Stimulated activated CD4-positive, alpha-beta T cell treated with anti-CD3 and anti-CD28 coated beads, Interleukin-4, amount 100 ng/mL, for 24 hours (primary cell): ENCODE measurements around the gene IGFBP4.

Source experiments
- DNase-seq: peaks from one replicate; pipeline ENCODE4 v3.0.0-alpha.2; 2020

IGFBP4 gene

GRCh38 chr17:40457369-40457768, 14.1 kb downstream of the IGFBP4 start:
- DNase-seq, result no peak

DNA sequence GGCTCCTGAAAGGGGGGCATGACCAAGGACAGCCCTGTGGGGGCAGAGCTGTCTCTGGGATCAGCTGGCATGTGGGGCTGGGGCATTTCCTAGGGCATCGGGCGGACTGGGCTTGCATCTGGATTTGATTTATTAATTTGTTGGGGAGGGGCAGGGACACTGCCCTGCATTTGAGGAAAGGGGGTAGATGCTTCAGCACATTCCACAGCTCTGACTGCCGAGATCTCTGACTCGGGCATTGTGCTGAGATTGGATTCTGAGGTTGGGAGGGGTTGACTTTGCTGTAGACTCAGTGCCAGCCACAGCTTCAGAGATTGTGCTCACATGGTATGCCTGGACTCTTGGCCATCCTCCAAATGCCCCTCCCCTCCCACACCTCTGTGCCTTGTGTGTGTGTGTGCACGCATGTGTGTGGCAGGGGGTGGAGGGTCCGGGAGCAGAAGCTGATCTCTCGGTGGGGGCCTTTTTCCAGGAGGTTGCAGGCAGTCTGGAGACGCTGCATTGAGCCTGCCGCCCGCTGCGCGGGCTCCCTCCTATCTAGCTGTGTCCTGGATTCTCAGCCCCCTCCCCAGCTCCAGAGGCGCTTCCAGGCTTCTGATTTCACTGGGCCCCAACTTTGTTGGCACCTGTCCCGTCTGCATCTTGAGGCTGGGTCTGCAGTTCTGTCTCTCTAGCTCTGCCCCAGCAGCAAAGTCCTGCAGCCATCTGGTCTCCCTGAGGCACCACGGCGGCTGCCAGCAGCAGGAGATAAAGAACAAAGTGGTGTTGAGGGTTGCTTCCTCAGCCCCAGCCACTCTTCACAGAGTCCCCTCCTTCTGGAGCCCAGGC, 14.9 kb downstream of the IGFBP4 start:
- DNase-seq, result no peak

- no peak for DNase-seq
Measured at GRCh38 chr17:40458851-40459482, 15.7 kb downstream of the IGFBP4 start.

- DNase-seq, result no peak
Measured at GRCh38 chr17:40459636-40460603, 16.7 kb downstream of the IGFBP4 start.

GRCh38 chr17:40460604-40460967, 17.3 kb downstream of the IGFBP4 start:
- DNase-seq, result no peak

GRCh38 chr17:40460968-40461731, 17.9 kb downstream of the IGFBP4 start:
- DNase-seq, result no peak

GRCh38 chr17:40461732-40462342, 18.6 kb downstream of the IGFBP4 start:
- no peak for DNase-seq

DNA sequence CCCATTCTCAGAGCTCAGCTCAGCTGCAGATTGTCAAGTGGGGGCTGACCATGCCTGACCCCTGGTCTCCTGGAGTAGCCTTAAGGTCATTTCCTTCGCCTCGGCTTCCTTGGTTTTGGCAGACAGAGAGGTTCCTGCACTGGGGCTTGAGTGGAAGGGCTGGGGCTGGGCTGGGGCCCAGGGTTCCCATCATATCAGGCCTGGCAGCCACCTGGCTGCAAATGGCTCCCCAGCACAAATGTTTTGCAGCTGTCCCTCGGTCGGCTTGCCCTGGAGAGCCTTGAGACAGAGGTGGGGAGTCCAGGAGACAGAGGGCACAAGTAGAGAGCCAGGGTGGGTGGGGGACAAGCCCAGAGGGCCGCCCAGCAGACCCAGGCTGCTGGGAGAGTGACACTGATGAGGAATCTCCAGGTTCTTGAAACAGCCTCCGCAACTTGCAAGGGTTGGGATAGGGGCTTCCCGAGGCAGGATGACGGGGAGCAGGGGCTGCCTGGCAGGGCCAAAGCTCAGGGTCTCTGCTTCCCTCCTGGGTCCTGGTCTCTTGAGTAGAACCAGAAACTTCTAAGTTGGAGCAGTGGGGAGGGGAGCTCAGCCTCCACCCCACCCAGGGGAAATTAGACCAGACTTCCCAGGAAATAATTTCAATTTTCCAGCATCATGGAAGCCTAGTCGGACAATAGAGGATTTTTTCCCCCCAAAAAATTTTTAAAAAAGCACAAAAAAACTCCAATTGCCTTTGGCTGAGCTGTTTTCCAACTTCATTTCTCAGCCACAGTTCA, 19.3 kb downstream of the IGFBP4 start:
- DNase-seq, result no peak

DNA sequence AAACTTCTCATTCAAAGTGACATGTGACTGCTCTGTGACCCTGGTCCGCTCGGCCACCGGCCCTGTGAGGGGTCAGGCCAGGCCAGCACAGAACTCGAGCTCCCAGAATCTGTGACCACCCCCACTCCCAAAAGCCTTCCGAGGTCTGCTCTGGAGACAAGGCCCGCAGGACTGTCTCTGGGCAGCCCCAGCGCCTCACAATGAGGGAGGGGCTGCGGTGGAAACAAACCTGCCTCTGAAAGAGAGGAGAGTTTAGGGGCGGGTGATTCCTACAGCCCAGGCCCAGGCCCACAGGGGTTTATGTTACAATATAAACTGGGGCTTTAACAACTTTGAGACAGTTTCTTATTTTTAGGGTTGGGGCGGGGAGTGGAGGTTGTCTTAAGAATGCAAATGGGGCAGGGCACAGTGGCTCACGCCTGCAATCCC, 19.9 kb downstream of the IGFBP4 start:
- DNase-seq, result no peak

GRCh38 chr17:40464392-40464855, 21.2 kb downstream of the IGFBP4 start:
- no peak for DNase-seq

DNA sequence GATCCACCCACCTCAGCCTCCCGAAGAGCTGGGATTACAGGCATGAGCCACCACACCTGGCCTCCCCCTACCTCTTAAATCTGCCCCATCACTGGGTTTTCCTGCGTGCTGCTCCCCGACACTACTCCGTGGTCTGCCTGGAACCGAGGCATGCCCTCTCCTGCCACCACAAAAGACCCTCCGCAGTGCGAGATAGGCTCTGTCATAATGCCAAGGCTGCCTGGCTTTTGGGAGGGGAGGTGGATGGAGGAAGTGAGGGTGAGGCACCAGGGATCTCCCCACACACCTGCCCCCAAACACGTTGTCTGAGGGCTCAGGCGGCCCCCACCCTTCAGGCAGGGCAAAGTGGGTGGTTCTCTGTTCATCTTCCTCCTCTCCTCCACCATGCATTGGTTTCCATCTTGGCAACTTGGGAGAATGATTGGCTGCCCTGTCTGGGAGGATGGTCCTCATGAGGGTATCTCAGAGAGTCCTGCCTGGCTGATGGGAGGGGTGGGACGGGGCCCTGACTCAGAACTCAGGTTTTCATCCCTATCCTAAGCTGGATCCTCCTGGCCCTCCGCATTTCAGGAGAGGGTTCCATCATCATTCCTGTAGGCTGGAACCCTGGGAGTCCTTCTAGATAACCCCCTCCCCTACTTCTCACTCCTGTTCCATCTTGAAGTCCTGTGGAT, 23.2 kb downstream of the IGFBP4 start:
- DNase-seq, result no peak

DNA sequence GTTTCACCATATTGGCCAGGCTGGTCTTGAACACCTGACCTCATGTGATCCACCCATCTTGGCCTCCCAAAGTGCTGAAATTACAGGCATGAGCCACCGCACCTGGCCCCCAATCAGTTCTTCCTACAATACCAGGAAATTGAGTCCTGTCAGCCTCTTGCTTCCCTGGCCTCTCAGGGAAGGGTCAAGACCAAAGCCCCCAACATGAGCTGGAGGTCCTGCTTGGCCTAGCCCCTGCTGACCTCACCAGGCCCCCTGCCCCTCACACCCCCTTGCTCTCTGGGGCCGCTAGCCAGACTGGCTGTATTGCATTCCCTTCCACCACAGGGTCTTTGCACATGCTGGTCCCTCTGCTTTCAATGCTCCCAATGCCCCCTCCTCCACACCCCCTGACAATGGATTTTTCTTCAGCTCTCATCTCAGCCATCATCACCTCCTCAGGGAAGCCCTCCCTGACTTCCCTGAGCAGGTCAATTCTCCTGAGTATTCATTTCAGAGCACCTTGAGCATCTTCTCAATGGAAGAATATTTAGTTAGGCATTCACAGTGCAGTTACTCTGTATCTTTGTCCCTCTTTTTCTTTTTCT, 24.1 kb downstream of the IGFBP4 start:
- no peak for DNase-seq

DNA sequence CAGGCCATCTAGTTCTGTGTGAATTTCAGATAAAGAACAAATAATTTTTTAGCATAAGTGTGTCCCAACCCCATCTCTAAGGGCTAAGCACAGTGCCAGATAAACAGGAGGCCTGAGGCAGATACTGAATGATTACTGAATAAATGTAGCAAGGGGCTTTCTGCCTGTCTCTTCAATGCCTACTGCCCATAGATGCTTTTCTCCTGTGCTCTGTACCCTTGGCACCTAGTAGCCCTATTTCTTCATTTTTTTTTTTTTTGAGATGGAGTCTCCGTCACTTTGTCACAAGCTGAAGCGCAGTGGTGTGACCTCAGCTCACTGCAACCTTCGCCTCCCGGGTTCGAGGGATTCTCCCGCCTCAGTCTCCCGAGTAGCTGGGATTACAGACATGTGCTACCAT, 25.3 kb downstream of the IGFBP4 start:
- DNase-seq, result no peak

- DNase-seq, result no peak
Measured at GRCh38 chr17:40469805-40470675, 26.8 kb downstream of the IGFBP4 start.

- DNase-seq, result no peak
Measured at GRCh38 chr17:40470932-40471828, 27.9 kb downstream of the IGFBP4 start.

DNA sequence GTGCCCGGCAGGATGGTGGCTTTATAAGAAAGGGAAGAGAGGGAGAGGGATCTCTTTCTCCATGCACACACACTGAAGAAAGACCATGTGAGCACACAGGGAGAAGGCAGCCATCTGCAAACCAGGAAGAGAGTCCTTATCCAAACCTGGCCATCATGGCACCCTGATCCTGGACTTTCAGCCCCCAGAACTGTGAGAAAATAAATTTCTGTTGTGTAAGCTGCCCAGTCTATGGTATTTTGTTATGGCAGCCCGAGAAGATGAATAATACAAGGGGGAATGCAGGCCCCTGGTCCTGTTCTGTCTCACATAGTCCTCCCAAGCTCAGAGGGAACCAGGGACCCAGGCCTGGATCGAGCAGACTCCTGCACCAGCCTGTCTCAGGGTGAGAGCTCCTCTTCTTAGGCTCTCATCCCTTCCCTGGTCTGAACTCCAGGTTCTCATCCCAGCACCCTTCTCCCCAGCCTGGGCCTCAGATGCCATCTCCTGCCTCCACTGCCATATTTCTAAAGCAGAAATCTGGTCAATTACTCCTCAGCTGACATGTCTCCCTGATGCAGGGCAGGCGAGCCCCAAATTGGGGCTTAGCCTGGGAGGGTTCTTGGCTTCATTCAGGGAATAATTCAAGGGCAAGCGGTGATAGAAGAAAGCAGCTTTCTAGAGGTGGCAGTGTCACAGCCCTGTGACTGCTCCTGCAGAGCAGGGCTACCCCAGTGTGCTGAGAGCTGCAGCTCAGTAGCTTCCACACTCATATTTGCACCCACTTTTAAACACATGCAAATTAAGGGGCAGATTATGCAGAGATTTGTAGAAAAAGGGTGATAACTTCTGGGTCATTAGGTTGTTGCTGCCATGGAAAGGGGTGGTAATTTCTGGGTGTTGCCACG, 28.8 kb downstream of the IGFBP4 start:
- DNase-seq, result no peak
